ENCODE measurements around the gene TRPT1.

- TF ChIP-seq EZH2 (IDR thresholded peaks at IDR 0.05; ENCODE audit: insufficient read depth, poor library complexity, severe bottlenecking) (no peak), EZH2phosphoT487 (IDR thresholded peaks at IDR 0.05; ENCODE audit: insufficient read depth, low read depth) (no peak)
Observed at GRCh38 chr11:64269540-64270220, 43.7 kb upstream of the TRPT1 start.

All from GM23248 (cell line).